T1000 (cell line): ENCODE data around the gene RARA.
"Not testable (repeated sequence)": the region's sequence is repeated elsewhere in the genome, so short reads cannot be mapped to it uniquely, and the experiment has no call there.

ENCODE experiments used
- DNase-seq: peaks from one replicate; lab custom pipeline; 2025; ENCODE audit warnings: mixed read lengths; lab: John Stamatoyannopoulos, UW

RARA gene

DNA sequence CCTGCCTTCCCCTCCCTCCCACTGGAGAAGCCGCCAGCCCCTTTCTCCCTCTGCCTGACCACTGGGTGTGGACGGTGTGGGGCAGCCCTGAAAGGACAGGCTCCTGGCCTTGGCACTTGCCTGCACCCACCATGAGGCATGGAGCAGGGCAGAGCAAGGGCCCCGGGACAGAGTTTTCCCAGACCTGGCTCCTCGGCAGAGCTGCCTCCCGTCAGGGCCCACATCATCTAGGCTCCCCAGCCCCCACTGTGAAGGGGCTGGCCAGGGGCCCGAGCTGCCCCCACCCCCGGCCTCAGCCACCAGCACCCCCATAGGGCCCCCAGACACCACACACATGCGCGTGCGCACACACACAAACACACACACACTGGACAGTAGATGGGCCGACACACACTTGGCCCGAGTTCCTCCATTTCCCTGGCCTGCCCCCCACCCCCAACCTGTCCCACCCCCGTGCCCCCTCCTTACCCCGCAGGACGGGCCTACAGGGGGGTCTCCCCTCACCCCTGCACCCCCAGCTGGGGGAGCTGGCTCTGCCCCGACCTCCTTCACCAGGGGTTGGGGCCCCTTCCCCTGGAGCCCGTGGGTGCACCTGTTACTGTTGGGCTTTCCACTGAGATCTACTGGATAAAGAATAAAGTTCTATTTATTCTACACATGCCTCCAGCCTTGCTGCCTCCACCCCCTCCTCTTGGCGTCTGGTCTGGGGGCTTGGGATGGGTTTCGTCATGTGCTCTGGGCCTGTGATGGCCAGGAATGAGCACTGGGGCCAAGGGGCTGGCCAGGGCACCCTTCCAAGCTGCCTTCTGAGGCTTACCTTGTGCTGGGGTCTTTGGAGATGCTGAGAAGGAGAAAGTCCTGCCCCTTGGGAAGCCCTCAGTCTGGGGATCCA lies 48.3 kb downstream of the RARA start:
- no peak for DNase-seq

DNA sequence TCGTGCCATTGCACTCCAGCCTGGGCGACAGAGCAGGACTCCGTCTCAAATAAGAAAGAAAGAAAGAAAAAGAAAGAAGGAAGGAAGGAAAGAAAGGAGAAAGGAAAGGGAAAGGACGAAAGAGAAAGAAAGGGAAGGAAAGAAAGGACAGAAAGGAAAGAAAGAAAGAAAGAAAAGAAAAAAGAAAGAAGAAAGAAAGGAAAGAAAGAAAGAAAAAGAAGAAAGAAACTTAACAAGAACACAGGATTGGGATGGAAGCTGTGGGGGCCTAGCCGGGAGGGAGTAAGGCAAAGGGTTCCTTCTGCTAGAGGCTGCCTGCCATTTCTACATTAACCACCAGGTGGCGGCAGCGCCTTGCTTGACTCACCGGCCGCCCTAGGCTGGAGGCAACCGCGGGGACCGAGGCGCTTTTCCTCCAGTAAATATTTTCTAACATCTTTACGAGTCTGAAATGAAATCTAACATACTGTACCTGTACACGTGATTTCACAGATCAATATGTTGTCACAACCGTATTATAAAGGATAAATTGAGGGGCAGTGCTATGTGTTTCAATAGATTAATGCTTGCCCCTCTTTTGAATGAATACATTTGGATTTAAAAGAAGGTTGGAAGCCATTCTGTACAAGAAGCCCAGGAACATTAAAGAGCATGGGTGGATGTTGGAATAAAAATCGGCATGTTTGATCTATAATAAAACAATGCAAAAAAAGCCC lies 49.5 kb downstream of the RARA start:
- DNase-seq: peak; percentile 87

DNA sequence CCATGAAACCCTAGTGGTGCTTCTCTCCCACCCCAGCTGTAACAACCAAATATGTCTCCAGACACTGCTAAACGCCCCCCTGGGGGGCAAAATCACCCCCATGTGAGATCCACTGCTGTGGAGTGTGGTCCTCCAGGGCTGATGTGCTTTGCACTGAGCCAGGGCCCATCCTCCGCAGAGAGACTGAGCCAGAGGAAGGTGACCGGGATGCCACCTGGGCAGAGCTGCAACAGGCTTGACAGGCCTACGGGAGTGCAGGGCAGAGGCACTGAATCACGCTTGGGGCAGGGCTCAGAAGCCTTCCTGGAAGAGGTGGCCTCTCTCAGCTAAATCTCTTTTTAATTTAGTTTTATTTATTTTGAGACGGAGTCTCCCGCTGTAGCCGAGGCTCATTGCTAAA lies 51.1 kb downstream of the RARA start:
- no peak for DNase-seq

DNA sequence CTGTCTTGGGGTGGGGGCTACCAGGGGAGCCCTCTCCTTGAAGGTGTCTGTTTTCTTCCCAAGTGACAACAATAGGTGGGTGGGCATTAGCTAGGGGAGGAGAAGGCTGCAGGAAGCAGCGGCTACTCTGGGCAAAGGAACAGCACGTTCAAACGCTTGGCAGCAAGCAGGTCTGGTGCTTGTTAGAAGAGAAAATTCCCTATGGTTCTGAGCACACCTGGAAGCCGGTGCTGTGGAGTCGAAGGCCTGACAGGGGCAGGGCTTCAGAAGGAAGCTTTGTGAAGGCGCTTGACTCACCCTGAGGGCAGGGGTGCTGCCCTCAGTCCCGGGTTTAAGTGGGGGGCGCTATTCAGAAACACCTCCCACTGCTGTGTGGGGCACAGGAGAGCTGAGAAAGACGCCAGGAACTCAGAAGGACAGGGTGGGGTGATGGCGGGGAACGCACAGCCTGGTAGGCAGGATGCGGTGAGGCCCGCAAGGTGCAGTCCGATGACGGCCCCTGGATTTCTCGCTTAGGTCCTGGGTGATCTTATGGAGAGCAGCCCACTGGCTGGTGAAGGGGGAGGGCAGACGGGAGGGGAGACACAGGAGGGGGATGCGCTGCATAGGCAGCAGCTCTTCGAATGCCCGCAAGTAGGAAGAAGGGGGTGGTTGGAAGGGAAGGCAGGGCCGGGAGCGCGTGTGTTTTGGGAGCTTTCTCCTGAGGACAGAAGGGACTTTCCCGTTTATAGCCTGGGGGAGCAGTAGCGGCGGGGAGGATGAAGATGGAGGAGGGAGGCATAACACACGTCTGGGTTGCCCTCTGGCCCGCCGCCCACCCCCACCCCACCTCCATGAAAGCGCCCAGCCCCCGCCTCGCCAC lies 52.3 kb downstream of the RARA start:
- DNase-seq: no peak

DNA sequence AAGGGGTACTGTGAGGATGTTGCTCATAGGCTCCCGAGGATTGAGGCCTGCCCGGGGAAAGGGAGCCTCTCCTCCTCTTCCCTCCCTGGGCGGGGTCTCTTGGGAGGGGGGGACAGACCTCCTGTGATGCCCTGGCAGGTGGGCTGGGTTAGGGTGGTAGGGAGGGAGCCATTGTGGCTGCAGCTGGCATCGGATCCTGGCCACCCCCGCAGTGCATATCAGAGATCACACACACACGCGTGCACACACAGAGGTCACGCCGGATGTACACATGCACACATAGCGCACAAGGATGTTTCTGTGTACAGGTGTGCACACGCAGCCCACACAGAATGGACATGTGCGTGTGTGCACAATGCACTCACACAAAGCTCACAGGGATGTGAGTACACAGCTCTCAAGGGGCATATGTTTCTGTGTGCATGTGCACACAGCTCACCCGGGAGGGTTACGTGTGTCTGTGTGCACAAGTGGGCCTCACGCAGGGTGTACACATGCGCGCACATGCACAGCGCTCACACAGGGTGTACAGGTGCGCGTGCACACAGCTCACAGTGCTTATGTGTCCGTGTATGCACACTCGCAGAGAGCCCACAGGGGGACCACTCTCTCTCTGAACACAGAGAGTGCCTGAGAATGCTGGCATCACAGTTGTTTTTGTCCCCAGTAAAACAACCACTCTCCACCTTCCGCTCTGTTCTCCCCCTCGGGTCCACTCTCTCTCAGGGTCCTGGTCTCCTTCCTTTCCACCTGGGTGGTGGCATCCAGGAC lies 53.1 kb downstream of the RARA start:
- DNase-seq: no peak

DNA sequence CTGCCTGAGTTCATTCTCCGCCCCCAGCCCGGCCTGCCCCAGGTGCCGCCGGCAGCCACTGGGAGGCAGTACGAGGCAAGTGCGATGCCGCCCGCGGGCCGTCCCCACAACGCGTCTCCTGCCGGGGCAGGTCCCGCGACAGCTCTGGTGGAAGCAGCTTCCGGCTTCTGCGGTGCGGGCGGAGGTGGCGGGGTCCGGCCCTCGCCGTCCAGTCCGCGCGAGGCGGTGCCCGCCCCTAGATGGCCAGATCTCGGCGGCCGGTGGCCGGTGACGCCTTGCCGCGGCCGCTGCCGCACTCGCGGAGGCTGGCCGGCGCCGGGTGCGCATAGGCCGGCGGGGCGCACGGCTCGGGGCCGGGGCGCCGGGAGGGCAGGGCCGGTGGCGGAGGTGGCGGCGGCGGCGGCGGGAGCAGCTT lies 53.7 kb downstream of the RARA start:
- DNase-seq: peak; percentile 67

DNA sequence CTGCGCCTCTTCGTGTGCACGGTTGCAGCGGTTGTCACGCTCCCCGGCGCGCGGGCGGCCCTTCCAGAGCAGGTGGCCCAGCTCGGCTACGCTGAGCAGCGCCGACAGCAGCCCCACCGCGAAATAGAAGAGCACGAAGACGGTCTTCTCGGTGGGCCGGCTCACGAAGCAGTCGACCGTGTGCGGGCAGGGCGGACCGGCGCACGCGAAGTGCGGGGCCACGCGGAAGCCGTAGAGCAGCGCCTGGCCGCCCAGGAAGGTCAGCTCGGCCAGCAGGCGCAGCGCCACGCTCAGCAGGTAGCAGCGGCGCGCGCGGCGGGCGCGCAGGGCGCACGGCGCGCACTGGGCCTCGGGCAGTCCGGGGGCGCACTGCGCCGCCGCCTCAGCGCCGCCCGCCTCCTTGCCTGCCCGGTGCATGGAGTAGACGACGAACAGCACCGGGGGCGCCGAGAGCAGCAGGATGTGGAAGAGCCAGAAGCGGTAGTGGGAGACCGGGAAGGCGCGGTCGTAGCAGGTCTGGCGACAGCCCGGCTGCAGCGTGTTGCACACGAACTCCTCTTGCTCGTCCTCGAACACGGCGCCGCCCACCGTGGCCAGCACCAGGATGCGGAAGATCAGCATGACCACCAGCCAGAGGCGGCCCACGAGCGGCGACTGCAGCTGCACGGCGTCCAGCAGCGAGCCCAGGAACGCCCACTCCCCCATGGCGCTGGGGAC lies 54.3 kb downstream of the RARA start:
- peak; percentile 62 for DNase-seq

DNA sequence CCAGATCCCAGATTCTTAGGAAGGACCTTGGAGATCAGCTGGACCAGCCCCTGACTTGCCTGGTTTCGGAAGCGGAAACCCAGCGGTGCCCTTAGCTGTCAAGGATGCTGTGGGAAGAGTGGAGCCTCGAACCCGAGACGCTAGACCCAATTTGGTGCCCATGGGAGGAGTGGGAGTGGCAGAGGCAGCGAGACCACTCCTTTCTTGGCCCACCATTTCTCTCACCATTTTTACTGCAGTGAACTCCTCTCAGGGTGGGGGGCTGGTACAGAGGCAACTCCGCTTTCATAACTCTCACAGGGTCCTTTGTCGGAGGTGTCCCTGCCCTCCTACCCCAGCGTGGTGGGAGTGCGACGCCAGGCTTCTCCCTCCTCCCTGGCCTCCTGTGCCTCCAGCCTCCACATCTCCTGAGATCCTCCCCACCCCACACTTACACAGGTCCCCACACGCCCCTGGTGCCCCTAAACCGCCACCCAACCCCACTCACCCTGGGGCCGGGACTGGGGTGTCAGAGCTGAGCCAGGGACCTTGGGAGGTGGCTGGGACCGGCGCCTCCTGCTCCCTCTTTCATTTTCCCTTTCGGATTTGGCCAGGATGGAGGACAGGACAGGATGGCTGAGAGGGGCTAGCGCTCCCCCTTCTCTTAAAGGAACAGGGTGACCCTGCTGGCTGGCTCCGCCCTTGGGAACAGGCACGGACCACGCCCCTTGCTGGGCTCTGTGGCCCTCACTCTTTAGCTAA lies 55.3 kb downstream of the RARA start, which contains the start of gene GJD3:
TSS of gene GJD3 (minus strand) at position 617 of the 741 bp plus-strand sequence. CDS start 922 bp downstream, outside the sequence.
- no peak for DNase-seq

DNA sequence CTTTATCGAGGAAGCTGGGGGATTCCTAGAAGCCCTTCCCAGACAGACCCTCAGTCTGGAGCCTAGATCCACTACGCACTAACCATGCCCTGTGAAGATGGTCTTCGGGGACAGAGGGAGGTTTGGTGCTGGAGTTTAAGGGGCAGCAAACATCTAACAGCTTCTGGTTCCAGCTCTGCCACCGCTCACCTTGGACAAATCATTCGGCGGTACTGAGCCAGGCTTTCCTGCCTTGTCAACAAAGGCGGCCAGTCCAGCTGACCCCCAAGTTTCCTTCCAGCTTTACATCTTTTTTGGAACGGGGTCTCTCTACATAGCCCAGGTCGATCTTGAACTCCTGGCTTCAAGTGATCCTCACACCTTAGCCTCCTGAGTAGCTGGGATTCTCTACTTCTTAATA lies 55.9 kb downstream of the RARA start:
- DNase-seq: no peak

DNA sequence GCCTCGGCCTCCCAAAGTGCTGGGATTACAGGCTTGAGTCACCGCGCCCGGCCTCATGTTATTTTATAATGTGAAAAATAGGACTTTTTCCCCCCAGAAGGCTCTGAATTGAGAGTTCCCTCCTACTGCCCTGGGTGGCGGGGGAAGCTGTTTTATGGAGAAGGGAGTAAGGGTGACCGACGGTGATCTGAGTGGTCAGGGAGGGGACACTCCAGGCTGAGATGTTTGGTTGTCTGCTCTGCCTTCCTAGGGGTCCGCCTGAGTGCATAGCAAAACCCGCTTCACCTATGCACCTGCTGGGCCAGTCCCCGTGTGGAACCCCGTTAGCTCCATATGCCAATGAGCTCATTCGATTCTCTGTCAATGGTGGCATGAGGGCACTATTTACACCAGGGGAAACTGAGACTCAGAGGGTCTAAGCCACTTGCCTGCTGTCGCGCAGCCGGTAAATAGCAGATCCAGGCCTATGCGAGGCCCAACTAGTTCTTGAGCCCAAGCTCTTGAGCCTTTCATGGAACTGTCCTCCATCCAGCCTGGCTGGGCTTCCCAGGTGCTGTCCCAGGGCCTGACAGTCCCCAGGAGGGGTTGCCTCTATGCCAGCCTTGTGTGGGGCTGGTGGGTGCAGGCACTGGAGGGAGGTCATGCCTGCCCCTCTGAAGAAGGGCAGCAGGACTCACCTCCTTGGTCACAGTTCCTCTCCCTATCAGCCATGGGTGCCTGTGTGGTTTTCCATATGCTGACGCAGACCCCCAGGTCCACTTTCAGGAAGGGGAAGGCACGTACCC lies 57.3 kb downstream of the RARA start:
- DNase-seq: no peak

DNA sequence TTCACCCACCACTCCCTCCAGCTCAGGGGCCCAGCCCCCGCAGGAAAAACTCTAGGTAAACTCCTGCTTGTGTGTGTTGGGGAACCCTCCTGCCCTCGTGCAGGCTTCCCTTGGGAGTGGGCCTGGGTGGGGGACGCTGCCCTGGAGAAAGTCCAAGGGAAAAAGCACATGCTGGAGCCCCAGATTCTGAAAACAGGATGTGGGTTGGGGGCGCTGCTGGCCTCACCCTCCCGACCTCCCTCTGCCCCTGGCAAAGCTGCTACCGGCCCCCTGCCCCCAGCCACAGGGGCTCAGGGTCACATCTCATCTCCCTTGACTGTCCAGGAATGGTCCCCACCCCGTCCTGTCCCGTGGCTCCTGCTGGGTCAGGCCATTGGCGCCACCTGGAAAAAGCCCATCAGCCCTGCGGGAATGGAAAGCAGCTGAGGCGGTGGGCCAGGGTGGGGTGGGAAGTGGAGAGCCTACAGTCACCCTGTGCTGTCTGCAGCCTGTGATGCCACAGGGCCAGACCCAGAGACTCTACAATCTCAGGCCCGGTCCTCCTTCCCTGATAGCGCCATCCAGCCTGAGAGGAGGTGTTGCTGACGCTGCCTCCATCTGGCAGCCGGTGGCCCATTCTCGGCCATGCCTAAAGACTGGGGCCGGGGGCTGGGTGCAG lies 58.0 kb downstream of the RARA start:
- DNase-seq: no peak

DNA sequence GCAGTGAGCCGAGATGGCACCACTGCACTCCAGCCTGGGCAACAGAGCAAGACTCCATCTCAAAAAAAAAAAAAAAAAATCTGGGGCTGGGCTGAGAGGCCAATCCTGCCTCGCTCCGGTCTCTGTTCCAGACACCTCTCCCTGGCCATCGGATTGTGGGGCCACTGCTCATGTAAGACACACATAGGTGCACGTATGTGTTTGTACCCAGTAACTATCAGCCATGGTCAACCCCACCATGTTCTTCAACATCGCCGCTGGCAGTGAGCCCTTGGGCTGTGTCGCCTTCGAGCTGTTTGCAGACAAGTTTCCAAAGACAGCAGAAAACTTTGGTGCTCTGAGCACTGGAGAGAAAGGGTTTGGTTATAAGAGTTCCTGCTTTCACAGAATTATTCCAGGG lies 58.7 kb downstream of the RARA start:
- DNase-seq: not testable (repeated sequence)

DNA sequence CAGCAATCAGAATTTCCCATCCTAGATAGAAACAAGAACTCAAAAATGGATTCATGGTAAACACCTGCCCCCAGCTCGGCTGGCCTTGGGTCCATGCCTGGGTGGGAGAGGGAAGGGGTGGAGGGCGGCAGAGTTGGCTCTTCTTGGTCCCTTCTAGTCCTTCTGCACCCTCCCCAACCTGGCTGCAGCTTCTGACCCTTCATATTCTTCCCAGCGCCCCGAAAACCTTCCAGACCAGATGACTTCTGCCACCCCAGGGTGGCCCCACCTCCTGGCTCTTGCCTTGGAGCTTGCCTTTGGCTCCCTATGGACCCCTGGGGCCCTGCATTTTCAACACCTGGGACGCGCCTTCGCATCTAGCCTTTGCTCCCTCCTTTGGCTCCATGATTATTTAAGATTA lies 60.9 kb downstream of the RARA start:
- DNase-seq: no peak

DNA sequence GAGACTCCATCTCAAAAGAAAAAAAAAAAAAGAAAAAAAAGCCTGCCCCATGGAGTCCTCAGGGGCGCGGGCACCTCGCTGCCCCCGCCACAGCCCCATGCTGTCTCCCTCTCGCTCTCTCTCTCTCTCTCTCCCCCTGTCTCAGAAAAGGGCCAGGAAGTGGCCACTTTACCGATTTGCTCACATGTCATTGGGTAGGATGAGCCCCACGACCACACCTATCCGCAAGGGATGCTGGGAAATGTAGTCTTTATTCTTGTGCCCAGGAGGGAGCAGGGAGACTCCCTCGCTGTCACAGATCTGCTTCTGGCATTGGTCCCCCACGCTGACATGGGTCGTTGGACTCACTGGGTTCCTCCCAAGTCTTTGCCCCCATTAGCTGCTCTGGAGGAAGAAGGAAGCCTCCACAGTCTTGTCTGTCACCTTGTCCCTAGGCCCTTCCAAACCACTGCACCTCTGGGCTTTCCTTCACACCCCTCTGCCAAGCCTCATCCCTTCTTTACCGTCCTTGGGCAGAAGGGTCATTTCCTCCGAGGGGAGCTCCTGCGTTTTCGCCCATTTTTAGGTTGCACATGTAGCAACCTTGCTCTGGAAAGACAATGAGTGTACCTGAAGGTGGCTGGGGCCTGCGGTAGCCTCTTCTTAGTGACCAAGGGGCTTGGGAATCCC lies 62.4 kb downstream of the RARA start:
- DNase-seq: no peak

DNA sequence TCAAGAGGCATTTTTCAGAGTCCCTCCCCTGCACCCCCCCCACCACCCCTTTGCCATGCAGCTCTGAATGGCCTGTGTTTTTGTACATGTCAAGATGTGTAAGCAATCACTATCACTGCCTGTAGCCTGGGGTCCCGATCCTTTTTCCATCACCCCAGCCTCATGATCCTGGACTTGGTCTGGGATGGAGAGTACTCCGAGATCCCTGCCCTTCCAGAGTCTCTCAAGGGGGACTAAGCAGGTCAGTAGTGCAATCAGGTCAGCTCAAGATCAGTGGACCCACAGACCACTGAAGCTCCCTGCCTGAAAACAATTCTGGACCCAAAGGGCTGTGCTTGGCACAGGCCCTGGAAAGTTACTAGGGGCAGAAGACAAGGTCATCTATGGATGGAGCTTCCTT lies 63.1 kb downstream of the RARA start:
- no peak for DNase-seq

DNA sequence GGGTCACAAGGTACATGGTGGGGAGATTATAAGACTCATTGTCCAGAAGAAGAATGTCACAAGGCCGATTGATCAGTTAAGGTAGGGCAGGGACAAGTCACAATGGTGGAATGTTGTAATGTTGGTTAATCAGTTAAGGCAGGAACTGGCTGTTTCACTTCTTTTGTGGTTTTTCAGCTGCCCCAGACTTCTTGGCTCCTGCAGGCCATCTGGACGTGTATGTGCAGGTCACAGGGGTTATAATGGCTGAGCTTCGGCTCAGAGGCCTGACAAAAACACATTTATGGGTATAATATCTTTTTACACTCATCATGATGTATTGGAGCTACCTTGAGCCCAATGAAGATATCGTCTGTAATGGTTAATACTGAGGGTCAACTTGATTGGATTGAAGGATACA lies 63.7 kb downstream of the RARA start:
- DNase-seq: not testable (repeated sequence)

DNA sequence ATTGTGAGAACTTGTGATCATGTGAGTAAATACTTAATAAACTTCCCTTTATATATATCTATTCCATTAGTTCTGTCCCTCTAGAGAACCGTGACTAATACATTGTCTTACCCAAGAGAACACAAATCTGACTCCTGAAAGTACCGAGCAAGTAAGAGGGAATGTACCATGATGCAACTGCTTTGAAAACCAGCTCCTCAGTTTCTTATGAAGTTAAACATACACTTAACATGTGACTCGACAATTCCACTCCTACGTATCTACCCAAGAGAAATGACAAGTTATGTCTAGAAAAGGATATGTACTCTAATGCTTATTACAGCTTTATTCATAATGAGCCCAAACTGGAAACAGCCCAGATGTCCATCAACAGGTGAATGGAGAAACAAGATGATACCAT lies 64.3 kb downstream of the RARA start:
- DNase-seq: no peak

DNA sequence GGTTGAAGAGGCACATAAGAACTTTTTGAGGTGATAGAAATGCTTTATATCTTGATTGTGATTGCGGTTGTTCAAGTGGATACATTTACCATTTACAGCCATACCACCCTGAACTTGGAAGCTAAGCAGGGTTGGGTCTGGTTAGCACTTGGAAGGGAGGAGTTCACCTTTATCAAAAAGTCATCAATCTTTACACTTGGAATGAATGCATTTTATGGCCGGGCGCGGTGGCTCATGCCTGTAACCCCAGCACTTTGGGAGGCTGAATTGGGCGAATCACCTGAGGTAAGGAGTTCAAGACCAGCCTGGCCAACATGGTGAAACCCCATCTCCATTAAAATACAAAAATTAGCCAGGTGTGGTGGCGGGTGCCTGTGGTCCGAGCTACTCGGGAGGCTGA lies 65.0 kb downstream of the RARA start:
- no peak for DNase-seq
